Vagina (tissue), 2 donors: ENCODE data around the gene LIPH.

Source experiments
- CTCF ChIP-seq, 3 experiments: fragments of 450-650 bp in 2 of 3; fragments of 200-600 bp in 1 of 3; sonication (generic) in 1 of 3; IDR thresholded peaks; one replicate each; pipeline ENCODE4 v1.5.1; 2017 to 2019; ENCODE audit warnings: antibody characterized with exemption in 3 of 3, mild to moderate bottlenecking in 2 of 3, moderate library complexity in 2 of 3
- POLR2A ChIP-seq, 2 donors: fragments of 450-650 bp; IDR thresholded peaks; one replicate each; pipeline ENCODE4 v1.6.1; 2017; ENCODE audit warnings: antibody characterized with exemption in 2 of 2, mild to moderate bottlenecking in 2 of 2, moderate library complexity in 2 of 2
- POLR2AphosphoS5 ChIP-seq, 2 donors: sonication (generic); formaldehyde crosslinking; IDR thresholded peaks; one replicate each; pipeline ENCODE4 v1.9.0; 2017; ENCODE audit warnings: antibody characterized with exemption in 2 of 2, mild to moderate bottlenecking in 2 of 2, low read depth in 1 of 2; ENCODE audit not compliant: insufficient read depth in 1 of 2

- TF ChIP-seq POLR2A (IDR thresholded peaks at IDR 0.05) = no peak
- TF ChIP-seq CTCF (IDR thresholded peaks at IDR 0.05) = no peak
- no peak for TF ChIP-seq POLR2AphosphoS5 (IDR thresholded peaks at IDR 0.05; ENCODE audit: insufficient read depth in 1 of 2, low read depth in 1 of 2)
Measured at GRCh38 chr3:185585518-185585858, 33.1 kb upstream of the LIPH start.
